Measurements from ENCODE around the gene MAP4K1.
"Not testable (repeated sequence)": the region's sequence is repeated elsewhere in the genome, so short reads cannot be mapped to it uniquely, and the experiment has no call there.

MAP4K1 gene

GRCh38 chr19:38634757-38635482 is 17.2 kb upstream of the MAP4K1 start:
- Histone ChIP-seq H3K27me3 (no peaks in the 10 kb centered on the region), H3K27ac (peak overlapping the region; percentile 60), H3K36me3 (peaks cover 38% of the 10 kb centered on the region), H3K4me3 (ENCODE audit: low read depth in 1 of 2, low read length in 1 of 2) (no peak overlapping the region), H3K4me1 (ENCODE audit: control insufficient read depth in 1 of 2, insufficient read depth in 1 of 2, low read depth in 1 of 2, low read length in 1 of 2) (peaks cover 7 to 16% of the 10 kb centered on the region in 2 experiments), H3K9me3 (no peaks in the 10 kb centered on the region)
- TF ChIP-seq, protein P1, sequence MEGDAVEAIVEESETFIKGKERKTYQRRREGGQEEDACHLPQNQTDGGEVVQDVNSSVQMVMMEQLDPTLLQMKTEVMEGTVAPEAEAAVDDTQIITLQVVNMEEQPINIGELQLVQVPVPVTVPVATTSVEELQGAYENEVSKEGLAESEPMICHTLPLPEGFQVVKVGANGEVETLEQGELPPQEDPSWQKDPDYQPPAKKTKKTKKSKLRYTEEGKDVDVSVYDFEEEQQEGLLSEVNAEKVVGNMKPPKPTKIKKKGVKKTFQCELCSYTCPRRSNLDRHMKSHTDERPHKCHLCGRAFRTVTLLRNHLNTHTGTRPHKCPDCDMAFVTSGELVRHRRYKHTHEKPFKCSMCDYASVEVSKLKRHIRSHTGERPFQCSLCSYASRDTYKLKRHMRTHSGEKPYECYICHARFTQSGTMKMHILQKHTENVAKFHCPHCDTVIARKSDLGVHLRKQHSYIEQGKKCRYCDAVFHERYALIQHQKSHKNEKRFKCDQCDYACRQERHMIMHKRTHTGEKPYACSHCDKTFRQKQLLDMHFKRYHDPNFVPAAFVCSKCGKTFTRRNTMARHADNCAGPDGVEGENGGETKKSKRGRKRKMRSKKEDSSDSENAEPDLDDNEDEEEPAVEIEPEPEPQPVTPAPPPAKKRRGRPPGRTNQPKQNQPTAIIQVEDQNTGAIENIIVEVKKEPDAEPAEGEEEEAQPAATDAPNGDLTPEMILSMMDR (IDR thresholded peaks at IDR 0.05) = peak; percentile 90

DNA sequence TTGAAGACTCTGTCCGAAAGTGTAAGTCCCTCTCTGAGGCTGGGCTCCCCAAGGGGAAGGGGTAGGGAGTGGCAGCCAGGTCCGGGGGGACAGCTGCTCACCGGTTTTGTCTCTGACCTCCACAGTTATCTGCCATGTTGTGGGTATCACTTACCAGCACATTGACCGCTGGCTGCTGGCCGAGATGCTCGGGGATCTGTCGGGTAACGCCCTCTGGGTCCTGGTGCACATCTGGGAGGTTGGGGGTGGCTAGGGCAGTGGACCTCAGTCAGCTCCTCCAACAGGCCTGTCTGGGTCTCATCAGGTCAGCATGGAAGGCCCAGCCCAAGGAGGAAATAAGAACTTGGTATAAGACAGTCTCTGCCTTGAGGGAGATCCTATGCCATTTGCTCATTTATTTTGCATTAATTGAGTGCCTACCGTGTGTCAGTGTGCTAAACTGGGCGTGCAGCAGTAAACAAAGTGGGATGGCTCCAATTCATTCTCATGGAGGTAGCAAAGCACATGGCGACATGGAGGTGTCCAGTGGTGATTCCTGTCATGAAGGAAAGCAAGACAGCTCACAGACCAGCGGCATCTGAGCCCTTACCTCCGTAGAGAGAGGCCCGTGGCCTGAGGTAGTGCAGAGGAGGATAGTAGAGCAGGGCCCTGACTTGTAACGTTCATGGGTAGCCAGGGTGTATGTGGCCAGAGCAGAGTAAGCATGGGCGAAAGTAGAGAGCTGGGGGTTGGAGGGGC is 14.9 kb upstream of the MAP4K1 start:
- Histone ChIP-seq H3K27ac (no peak overlapping the region), H3K4me3 (ENCODE audit: low read depth in 1 of 2, low read length in 1 of 2) (no peak overlapping the region), H3K9me3 (no peaks in the 10 kb centered on the region), H3K36me3 (peaks cover 58% of the 10 kb centered on the region), H3K4me1 (ENCODE audit: control insufficient read depth in 1 of 2, insufficient read depth in 1 of 2, low read depth in 1 of 2, low read length in 1 of 2) (peaks cover 7 to 16% of the 10 kb centered on the region in 2 experiments), H3K27me3 (no peaks in the 10 kb centered on the region)
- TF ChIP-seq, protein P1 (IDR thresholded peaks at IDR 0.05) = no peak

- H3K27me3 ChIP-seq; H3K4me3 ChIP-seq (ENCODE audit: low read depth in 1 of 2, low read length in 1 of 2); H3K27ac ChIP-seq; H3K9me3 ChIP-seq: not testable (repeated sequence)
- Histone ChIP-seq H3K36me3 (peaks cover 65% of the 10 kb centered on the region), H3K4me1 (ENCODE audit: control insufficient read depth in 1 of 2, insufficient read depth in 1 of 2, low read depth in 1 of 2, low read length in 1 of 2) (peaks cover 5 to 13% of the 10 kb centered on the region in 2 experiments)
These were observed 14.2 kb upstream of the MAP4K1 start for GRCh38 chr19:38631811-38632475.

- H3K4me1 ChIP-seq (ENCODE audit: control insufficient read depth in 1 of 2, insufficient read depth in 1 of 2, low read depth in 1 of 2, low read length in 1 of 2); H3K27ac ChIP-seq; H3K9me3 ChIP-seq; H3K4me3 ChIP-seq (ENCODE audit: low read depth in 1 of 2, low read length in 1 of 2); H3K27me3 ChIP-seq: not testable (repeated sequence)
- H3K36me3 ChIP-seq = peaks cover 71% of the 10 kb centered on the region
These were observed 13.5 kb upstream of the MAP4K1 start for GRCh38 chr19:38631301-38631700.

GRCh38 chr19:38629568-38629967 is 11.8 kb upstream of the MAP4K1 start:
- peaks cover 75% of the 10 kb centered on the region for H3K36me3 ChIP-seq

GRCh38 chr19:38626401-38626800 is 8.6 kb upstream of the MAP4K1 start:
- TF ChIP-seq, protein P1 (IDR thresholded peaks at IDR 0.05) = no peak
- Histone ChIP-seq H3K36me3 (peaks cover 85% of the 10 kb centered on the region), H3K4me3 (ENCODE audit: low read depth in 1 of 2, low read length in 1 of 2) (no peak overlapping the region), H3K9me3 (no peaks in the 10 kb centered on the region), H3K27me3 (no peaks in the 10 kb centered on the region), H3K27ac (no peak overlapping the region), H3K4me1 (ENCODE audit: control insufficient read depth in 1 of 2, insufficient read depth in 1 of 2, low read depth in 1 of 2, low read length in 1 of 2) (no peaks in the 10 kb centered on the region)

More at GRCh38 chr19:38629568-38629967, 11.8 kb upstream of the MAP4K1 start:
- Histone ChIP-seq H3K27me3 (no peaks in the 10 kb centered on the region), H3K4me1 (ENCODE audit: control insufficient read depth in 1 of 2, insufficient read depth in 1 of 2, low read depth in 1 of 2, low read length in 1 of 2) (peaks cover 0 to 2% of the 10 kb centered on the region in 2 experiments), H3K27ac (no peak overlapping the region), H3K4me3 (ENCODE audit: low read depth in 1 of 2, low read length in 1 of 2) (no peak overlapping the region), H3K9me3 (no peaks in the 10 kb centered on the region)
- TF ChIP-seq, protein P1 (IDR thresholded peaks at IDR 0.05) = no peak

All from neutrophil (primary cell).